Liver (tissue), 2 donors: ENCODE results near the gene MED16.

Experiments
- CTCF ChIP-seq: fragments of 150-350 bp; IDR thresholded peaks from 2 replicates; pipeline ENCODE4 v1.5.1; 2017; ENCODE audit warnings: improper control_type of control experiment, low read depth, low read length; ENCODE audit not compliant: missing input control
- ZBTB33 ChIP-seq: IDR thresholded peaks from 2 replicates; pipeline ENCODE4 v1.6.1; 2016; ENCODE audit warnings: antibody characterized with exemption
- donor health status: healthy.

- TF ChIP-seq CTCF (no peak), ZBTB33 (no peak)
Measured at GRCh38 chr19:933553-933882, 40.5 kb upstream of the MED16 start.
